Lower leg skin (tissue), 3 donors: ENCODE measurements around the gene ACTRT2.

ENCODE experiments used
- POLR2A ChIP-seq, 2 donors: fragments of 450-650 bp; IDR thresholded peaks; one replicate each; pipeline ENCODE4 v1.6.1; 2016 to 2017; ENCODE audit warnings: antibody characterized with exemption in 2 of 2, mild to moderate bottlenecking in 1 of 2, moderate library complexity in 1 of 2
- TF ChIP-seq, protein P1 (sequence below), 3 donors: fragments of 450-650 bp; IDR thresholded peaks; one replicate each; pipeline ENCODE4 v1.5.1; 2016; ENCODE audit warnings: antibody characterized with exemption in 3 of 3, mild to moderate bottlenecking in 3 of 3, moderate library complexity in 2 of 3

DNA sequence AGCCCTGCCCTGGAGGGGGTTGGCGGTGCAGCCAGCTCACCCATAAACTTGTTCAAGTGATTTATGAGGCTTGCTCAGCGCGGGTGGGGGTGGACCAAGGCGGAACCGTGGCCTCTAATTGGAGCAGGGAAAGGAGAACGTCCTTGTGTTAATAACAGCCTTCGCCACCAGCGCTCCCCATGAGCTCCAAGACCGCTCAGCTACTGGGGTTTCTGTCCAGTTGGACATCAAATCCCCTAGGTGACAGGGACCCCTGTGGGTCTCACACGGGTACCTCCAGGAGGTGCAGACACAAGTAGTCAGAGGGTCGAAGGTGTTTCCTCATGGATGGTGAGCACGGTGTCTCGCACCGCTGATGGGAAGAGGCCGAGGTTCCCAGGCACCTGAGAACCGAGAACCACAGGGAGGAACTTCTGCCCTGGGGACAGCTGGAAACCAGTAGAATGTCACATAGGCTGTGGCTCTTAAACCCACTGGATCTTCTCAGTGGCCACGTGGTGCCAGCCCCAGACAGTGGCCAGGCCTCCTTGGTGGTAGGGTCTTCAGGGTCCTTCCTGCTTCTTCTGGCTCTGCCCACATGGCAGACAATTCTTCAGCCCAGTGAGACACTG lies 3.7 kb upstream of the ACTRT2 start:
- TF ChIP-seq, protein P1, sequence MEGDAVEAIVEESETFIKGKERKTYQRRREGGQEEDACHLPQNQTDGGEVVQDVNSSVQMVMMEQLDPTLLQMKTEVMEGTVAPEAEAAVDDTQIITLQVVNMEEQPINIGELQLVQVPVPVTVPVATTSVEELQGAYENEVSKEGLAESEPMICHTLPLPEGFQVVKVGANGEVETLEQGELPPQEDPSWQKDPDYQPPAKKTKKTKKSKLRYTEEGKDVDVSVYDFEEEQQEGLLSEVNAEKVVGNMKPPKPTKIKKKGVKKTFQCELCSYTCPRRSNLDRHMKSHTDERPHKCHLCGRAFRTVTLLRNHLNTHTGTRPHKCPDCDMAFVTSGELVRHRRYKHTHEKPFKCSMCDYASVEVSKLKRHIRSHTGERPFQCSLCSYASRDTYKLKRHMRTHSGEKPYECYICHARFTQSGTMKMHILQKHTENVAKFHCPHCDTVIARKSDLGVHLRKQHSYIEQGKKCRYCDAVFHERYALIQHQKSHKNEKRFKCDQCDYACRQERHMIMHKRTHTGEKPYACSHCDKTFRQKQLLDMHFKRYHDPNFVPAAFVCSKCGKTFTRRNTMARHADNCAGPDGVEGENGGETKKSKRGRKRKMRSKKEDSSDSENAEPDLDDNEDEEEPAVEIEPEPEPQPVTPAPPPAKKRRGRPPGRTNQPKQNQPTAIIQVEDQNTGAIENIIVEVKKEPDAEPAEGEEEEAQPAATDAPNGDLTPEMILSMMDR (IDR thresholded peaks at IDR 0.05): no peak
- no peak for TF ChIP-seq POLR2A (IDR thresholded peaks at IDR 0.05)
